Astrocyte of the spinal cord (primary cell): ENCODE results near the gene ZMAT5.

Source experiments
- DNase-seq: peaks from one replicate; pipeline ENCODE4 v3.0.0; 2011; ENCODE audit warnings: low read depth, low spot score
- H3K4me3 ChIP-seq: 2 replicates; pipeline ENCODE4 v1.5.1; 2011; ENCODE audit warnings: low read depth, mild to moderate bottlenecking, low read length, moderate library complexity
- CTCF ChIP-seq: IDR thresholded peaks from 2 replicates; pipeline ENCODE4 v1.5.1; 2012; ENCODE audit warnings: low read depth, mild to moderate bottlenecking, low read length, inconsistent platforms
- in situ Hi-C: cut with HindIII; loops from 2 replicates; pipeline ENCODE4 v1.10.0; 2017; ENCODE audit warnings: low sequenced_read_pairs

Gene ZMAT5

GRCh38 chr22:29701155-29701999, 65.4 kb downstream of the ZMAT5 start:
- DNase-seq, result no peak
- H3K4me3 ChIP-seq, result no peak overlapping the region

GRCh38 chr22:29700900-29701154, 66.0 kb downstream of the ZMAT5 start:
- in situ Hi-C loops, result no loop called here
- no peak for TF ChIP-seq CTCF
- no peak for DNase-seq
- no peak overlapping the region for H3K4me3 ChIP-seq

More at GRCh38 chr22:29701155-29701999, 65.4 kb downstream of the ZMAT5 start:
- in situ Hi-C loops, result no loop called here
- TF ChIP-seq CTCF, result peak; percentile 33

GRCh38 chr22:29700206-29700899, 66.5 kb downstream of the ZMAT5 start:
- TF ChIP-seq CTCF, result no peak
- in situ Hi-C loops, result no loop called here
- H3K4me3 ChIP-seq, result no peak overlapping the region
- no peak for DNase-seq

GRCh38 chr22:29697853-29698598, 68.8 kb downstream of the ZMAT5 start:
- in situ Hi-C loops, result no loop called here
- DNase-seq, result no peak
- no peak for TF ChIP-seq CTCF
- H3K4me3 ChIP-seq, result no peak overlapping the region

GRCh38 chr22:29695129-29695926, 71.5 kb downstream of the ZMAT5 start:
- in situ Hi-C loops, result no loop called here
- DNase-seq, result no peak
- no peak overlapping the region for H3K4me3 ChIP-seq
- no peak for TF ChIP-seq CTCF

GRCh38 chr22:29693671-29694070, 73.1 kb downstream of the ZMAT5 start:
- DNase-seq, result no peak
- no peak overlapping the region for H3K4me3 ChIP-seq
- no peak for TF ChIP-seq CTCF
- in situ Hi-C loops, result no loop called here
